ENCODE results near the gene ECHDC1.

- no peak for TF ChIP-seq CTCF (conservative IDR thresholded peaks at IDR 0.05; ENCODE audit: low read depth, low read length)
- no peak for TF ChIP-seq RAD21 (IDR thresholded peaks at IDR 0.05; ENCODE audit: low read length)
Measured at GRCh38 chr6:127367023-127367375, 23.6 kb upstream of the ECHDC1 start.

Data from IMR-90 (cell line).